Measurements from ENCODE around the gene ARHGAP29.

DNA sequence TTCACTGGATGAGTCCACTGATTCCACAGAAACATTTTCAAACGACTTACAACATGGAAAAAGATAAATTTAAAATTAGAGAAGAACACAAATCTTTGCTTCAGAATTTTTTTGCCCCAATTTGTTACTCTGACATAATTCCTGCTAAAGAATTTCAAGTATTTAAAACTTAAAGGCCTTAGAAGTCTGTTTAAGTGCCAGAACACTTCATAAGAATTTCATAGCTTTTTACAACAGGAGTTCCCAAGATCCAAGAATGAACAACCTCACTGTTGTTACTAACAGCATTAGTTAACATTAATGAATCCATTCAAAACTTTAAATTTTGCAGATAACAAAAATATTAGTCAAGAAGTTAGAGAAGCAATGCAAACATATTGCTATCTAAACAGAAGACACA, 31.7 kb downstream of the ARHGAP29 start:
- no peak for TF ChIP-seq POLR2A (IDR thresholded peaks at IDR 0.05; ENCODE audit: low read depth, low read length)
- TF ChIP-seq, protein P1, sequence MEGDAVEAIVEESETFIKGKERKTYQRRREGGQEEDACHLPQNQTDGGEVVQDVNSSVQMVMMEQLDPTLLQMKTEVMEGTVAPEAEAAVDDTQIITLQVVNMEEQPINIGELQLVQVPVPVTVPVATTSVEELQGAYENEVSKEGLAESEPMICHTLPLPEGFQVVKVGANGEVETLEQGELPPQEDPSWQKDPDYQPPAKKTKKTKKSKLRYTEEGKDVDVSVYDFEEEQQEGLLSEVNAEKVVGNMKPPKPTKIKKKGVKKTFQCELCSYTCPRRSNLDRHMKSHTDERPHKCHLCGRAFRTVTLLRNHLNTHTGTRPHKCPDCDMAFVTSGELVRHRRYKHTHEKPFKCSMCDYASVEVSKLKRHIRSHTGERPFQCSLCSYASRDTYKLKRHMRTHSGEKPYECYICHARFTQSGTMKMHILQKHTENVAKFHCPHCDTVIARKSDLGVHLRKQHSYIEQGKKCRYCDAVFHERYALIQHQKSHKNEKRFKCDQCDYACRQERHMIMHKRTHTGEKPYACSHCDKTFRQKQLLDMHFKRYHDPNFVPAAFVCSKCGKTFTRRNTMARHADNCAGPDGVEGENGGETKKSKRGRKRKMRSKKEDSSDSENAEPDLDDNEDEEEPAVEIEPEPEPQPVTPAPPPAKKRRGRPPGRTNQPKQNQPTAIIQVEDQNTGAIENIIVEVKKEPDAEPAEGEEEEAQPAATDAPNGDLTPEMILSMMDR (IDR thresholded peaks at IDR 0.05 in 2 of 3, conservative IDR thresholded peaks at IDR 0.05 in 1 of 3; ENCODE audit: control insufficient read depth in 2 of 3, extremely low read depth in 1 of 3, insufficient read depth in 1 of 3, low read depth in 3 of 3, low read length in 3 of 3): no peak
- TF ChIP-seq LARP7 (IDR thresholded peaks at IDR 0.05): no peak
- TF ChIP-seq NFYA (IDR thresholded peaks at IDR 0.05; ENCODE audit: borderline replicate concordance, low read depth, low read length): no peak
- no peak for TF ChIP-seq RBBP5 (conservative IDR thresholded peaks at IDR 0.05)
- TF ChIP-seq CEBPB (IDR thresholded peaks at IDR 0.05; ENCODE audit: borderline replicate concordance in 1 of 2, low read depth in 2 of 2, low read length in 2 of 2): no peak
- no peak for TF ChIP-seq EZH2 (IDR thresholded peaks at IDR 0.05; ENCODE audit: borderline replicate concordance, control insufficient read depth, low read depth, low read length)
- TF ChIP-seq, protein P2, sequence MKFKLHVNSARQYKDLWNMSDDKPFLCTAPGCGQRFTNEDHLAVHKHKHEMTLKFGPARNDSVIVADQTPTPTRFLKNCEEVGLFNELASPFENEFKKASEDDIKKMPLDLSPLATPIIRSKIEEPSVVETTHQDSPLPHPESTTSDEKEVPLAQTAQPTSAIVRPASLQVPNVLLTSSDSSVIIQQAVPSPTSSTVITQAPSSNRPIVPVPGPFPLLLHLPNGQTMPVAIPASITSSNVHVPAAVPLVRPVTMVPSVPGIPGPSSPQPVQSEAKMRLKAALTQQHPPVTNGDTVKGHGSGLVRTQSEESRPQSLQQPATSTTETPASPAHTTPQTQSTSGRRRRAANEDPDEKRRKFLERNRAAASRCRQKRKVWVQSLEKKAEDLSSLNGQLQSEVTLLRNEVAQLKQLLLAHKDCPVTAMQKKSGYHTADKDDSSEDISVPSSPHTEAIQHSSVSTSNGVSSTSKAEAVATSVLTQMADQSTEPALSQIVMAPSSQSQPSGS (IDR thresholded peaks at IDR 0.05; ENCODE audit: low read length): no peak
- TF ChIP-seq SPI1 (IDR thresholded peaks at IDR 0.05; ENCODE audit: borderline replicate concordance, insufficient read depth, low read depth, low read length): no peak
- TF ChIP-seq, protein P3, sequence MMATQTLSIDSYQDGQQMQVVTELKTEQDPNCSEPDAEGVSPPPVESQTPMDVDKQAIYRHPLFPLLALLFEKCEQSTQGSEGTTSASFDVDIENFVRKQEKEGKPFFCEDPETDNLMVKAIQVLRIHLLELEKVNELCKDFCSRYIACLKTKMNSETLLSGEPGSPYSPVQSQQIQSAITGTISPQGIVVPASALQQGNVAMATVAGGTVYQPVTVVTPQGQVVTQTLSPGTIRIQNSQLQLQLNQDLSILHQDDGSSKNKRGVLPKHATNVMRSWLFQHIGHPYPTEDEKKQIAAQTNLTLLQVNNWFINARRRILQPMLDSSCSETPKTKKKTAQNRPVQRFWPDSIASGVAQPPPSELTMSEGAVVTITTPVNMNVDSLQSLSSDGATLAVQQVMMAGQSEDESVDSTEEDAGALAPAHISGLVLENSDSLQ (IDR thresholded peaks at IDR 0.05): no peak
- TF ChIP-seq, protein P4, sequence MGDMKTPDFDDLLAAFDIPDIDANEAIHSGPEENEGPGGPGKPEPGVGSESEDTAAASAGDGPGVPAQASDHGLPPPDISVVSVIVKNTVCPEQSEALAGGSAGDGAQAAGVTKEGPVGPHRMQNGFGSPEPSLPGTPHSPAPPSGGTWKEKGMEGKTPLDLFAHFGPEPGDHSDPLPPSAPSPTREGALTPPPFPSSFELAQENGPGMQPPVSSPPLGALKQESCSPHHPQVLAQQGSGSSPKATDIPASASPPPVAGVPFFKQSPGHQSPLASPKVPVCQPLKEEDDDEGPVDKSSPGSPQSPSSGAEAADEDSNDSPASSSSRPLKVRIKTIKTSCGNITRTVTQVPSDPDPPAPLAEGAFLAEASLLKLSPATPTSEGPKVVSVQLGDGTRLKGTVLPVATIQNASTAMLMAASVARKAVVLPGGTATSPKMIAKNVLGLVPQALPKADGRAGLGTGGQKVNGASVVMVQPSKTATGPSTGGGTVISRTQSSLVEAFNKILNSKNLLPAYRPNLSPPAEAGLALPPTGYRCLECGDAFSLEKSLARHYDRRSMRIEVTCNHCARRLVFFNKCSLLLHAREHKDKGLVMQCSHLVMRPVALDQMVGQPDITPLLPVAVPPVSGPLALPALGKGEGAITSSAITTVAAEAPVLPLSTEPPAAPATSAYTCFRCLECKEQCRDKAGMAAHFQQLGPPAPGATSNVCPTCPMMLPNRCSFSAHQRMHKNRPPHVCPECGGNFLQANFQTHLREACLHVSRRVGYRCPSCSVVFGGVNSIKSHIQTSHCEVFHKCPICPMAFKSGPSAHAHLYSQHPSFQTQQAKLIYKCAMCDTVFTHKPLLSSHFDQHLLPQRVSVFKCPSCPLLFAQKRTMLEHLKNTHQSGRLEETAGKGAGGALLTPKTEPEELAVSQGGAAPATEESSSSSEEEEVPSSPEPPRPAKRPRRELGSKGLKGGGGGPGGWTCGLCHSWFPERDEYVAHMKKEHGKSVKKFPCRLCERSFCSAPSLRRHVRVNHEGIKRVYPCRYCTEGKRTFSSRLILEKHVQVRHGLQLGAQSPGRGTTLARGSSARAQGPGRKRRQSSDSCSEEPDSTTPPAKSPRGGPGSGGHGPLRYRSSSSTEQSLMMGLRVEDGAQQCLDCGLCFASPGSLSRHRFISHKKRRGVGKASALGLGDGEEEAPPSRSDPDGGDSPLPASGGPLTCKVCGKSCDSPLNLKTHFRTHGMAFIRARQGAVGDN (IDR thresholded peaks at IDR 0.05): no peak
- no peak for TF ChIP-seq ASH2L (IDR thresholded peaks at IDR 0.05; ENCODE audit: borderline replicate concordance, low read depth)
- no peak for TF ChIP-seq RAD51 (IDR thresholded peaks at IDR 0.05)

All from GM12878 (cell line).